ENCODE data around the gene PCBD2.
"Not testable (repeated sequence)": the region's sequence is repeated elsewhere in the genome, so short reads cannot be mapped to it uniquely, and the experiment has no call there.

PCBD2 gene

GRCh38 chr5:134892282-134892681, 12.6 kb upstream of the PCBD2 start:
- DNase-seq (ENCODE audit: low read depth): no peak
- H3K4me3 ChIP-seq (ENCODE audit: low read depth, low read length): no peak overlapping the region
- no peak for TF ChIP-seq CTCF (IDR thresholded peaks at IDR 0.05; ENCODE audit: low read depth, low read length, missing control alignments)

GRCh38 chr5:134892926-134893325, 12.0 kb upstream of the PCBD2 start:
- DNase-seq (ENCODE audit: low read depth): no peak
- TF ChIP-seq CTCF (IDR thresholded peaks at IDR 0.05; ENCODE audit: low read depth, low read length, missing control alignments): no peak
- H3K4me3 ChIP-seq (ENCODE audit: low read depth, low read length): no peak overlapping the region

- no peak for DNase-seq (ENCODE audit: low read depth)
- H3K4me3 ChIP-seq (ENCODE audit: low read depth, low read length): no peak overlapping the region
- no peak for TF ChIP-seq CTCF (IDR thresholded peaks at IDR 0.05; ENCODE audit: low read depth, low read length, missing control alignments)
Observed at GRCh38 chr5:134893748-134894505, 11.0 kb upstream of the PCBD2 start.

GRCh38 chr5:134902071-134902801, 2.7 kb upstream of the PCBD2 start:
- peak; percentile 68 for DNase-seq (ENCODE audit: low read depth)
- no peak overlapping the region for H3K4me3 ChIP-seq (ENCODE audit: low read depth, low read length)
- no peak for TF ChIP-seq CTCF (IDR thresholded peaks at IDR 0.05; ENCODE audit: low read depth, low read length, missing control alignments)

- DNase-seq (ENCODE audit: low read depth): peak; percentile 52
- TF ChIP-seq CTCF (IDR thresholded peaks at IDR 0.05; ENCODE audit: low read depth, low read length, missing control alignments): peak; percentile 64
- H3K4me3 ChIP-seq (ENCODE audit: low read depth, low read length): peak overlapping the region; percentile 77
Observed at GRCh38 chr5:134905246-134905996, 490 bp downstream of the PCBD2 start.

- no peak for DNase-seq (ENCODE audit: low read depth)
- H3K4me3 ChIP-seq (ENCODE audit: low read depth, low read length): no peak overlapping the region
- no peak for TF ChIP-seq CTCF (IDR thresholded peaks at IDR 0.05; ENCODE audit: low read depth, low read length, missing control alignments)
Observed at GRCh38 chr5:134906811-134907210, 1.9 kb downstream of the PCBD2 start.

GRCh38 chr5:134910752-134911151, 5.8 kb downstream of the PCBD2 start:
- not testable (repeated sequence) for DNase-seq (ENCODE audit: low read depth); H3K4me3 ChIP-seq (ENCODE audit: low read depth, low read length)
